ENCODE measurements around the gene GULP1.

The GULP1 gene

GRCh38 chr2:188441288-188441947, 149.7 kb downstream of the GULP1 start:
- TF ChIP-seq SIN3A (IDR thresholded peaks at IDR 0.05; ENCODE audit: borderline replicate concordance, insufficient read depth, low read length): no peak
- TF ChIP-seq FOXP2 (optimal IDR thresholded peaks at IDR 0.05; ENCODE audit: borderline replicate concordance, extremely low read depth, extremely low read length, insufficient read depth): no peak
- no peak for TF ChIP-seq REST (IDR thresholded peaks at IDR 0.05; ENCODE audit: insufficient read depth in 1 of 2, low read depth in 2 of 2, low read length in 2 of 2)
- TF ChIP-seq TAF1 (IDR thresholded peaks at IDR 0.05; ENCODE audit: borderline replicate concordance, insufficient read depth, low read length): no peak
- TF ChIP-seq POLR2AphosphoS5 (IDR thresholded peaks at IDR 0.05; ENCODE audit: low read depth, low read length): no peak

- TF ChIP-seq TAF1 (IDR thresholded peaks at IDR 0.05; ENCODE audit: borderline replicate concordance, insufficient read depth, low read length): no peak
- no peak for TF ChIP-seq REST (IDR thresholded peaks at IDR 0.05; ENCODE audit: insufficient read depth in 1 of 2, low read depth in 2 of 2, low read length in 2 of 2)
- no peak for TF ChIP-seq SIN3A (IDR thresholded peaks at IDR 0.05; ENCODE audit: borderline replicate concordance, insufficient read depth, low read length)
- no peak for TF ChIP-seq POLR2AphosphoS5 (IDR thresholded peaks at IDR 0.05; ENCODE audit: low read depth, low read length)
- TF ChIP-seq FOXP2 (optimal IDR thresholded peaks at IDR 0.05; ENCODE audit: borderline replicate concordance, extremely low read depth, extremely low read length, insufficient read depth): no peak
These were observed 151.5 kb downstream of the GULP1 start for GRCh38 chr2:188443207-188443606.

GRCh38 chr2:188444106-188444835, 152.6 kb downstream of the GULP1 start:
- TF ChIP-seq REST (IDR thresholded peaks at IDR 0.05; ENCODE audit: insufficient read depth in 1 of 2, low read depth in 2 of 2, low read length in 2 of 2) (no peak), TAF1 (IDR thresholded peaks at IDR 0.05; ENCODE audit: borderline replicate concordance, insufficient read depth, low read length) (no peak), POLR2AphosphoS5 (IDR thresholded peaks at IDR 0.05; ENCODE audit: low read depth, low read length) (no peak), FOXP2 (optimal IDR thresholded peaks at IDR 0.05; ENCODE audit: borderline replicate concordance, extremely low read depth, extremely low read length, insufficient read depth) (no peak), SIN3A (IDR thresholded peaks at IDR 0.05; ENCODE audit: borderline replicate concordance, insufficient read depth, low read length) (no peak)

- TF ChIP-seq SIN3A (IDR thresholded peaks at IDR 0.05; ENCODE audit: borderline replicate concordance, insufficient read depth, low read length) (no peak), FOXP2 (optimal IDR thresholded peaks at IDR 0.05; ENCODE audit: borderline replicate concordance, extremely low read depth, extremely low read length, insufficient read depth) (no peak), TAF1 (IDR thresholded peaks at IDR 0.05; ENCODE audit: borderline replicate concordance, insufficient read depth, low read length) (no peak), REST (IDR thresholded peaks at IDR 0.05; ENCODE audit: insufficient read depth in 1 of 2, low read depth in 2 of 2, low read length in 2 of 2) (no peak), POLR2AphosphoS5 (IDR thresholded peaks at IDR 0.05; ENCODE audit: low read depth, low read length) (no peak)
These were observed 157.9 kb downstream of the GULP1 start for GRCh38 chr2:188449561-188449960.
